ENCODE data around the gene EIF4ENIF1. TPM values are rescaled to one million over a fixed set of nuclear protein-coding genes. Genes with fewer than 3 reads are reported as not detected.
"Not testable (repeated sequence)": the region's sequence is repeated elsewhere in the genome, so short reads cannot be mapped to it uniquely, and the experiment has no call there.

EIF4ENIF1 gene
- total and polyA plus RNA-seq, 2 donors (not counting 1 experiment from before 2014, with no cell fraction given): 13.9 to 25.7 TPM

GRCh38 chr22:31488346-31488883 lies 1.2 kb downstream of the EIF4ENIF1 start:
- Histone ChIP-seq H3K36me3 (ENCODE audit: control insufficient read depth, insufficient read depth, low read length) (peaks cover 7% of the 10 kb centered on the region), H3K27ac (ENCODE audit: insufficient read depth, low read length) (no peak overlapping the region), H3K9me3 (ENCODE audit: control insufficient read depth, insufficient read depth, low read depth, low read length) (no peaks in the 10 kb centered on the region), H3K27me3 (ENCODE audit: control insufficient read depth, insufficient read depth, low read length) (no peaks in the 10 kb centered on the region), H2AFZ (ENCODE audit: low read length) (no peak overlapping the region), H3K79me2 (ENCODE audit: control insufficient read depth, insufficient read depth, low read length) (peaks cover 31% of the 10 kb centered on the region), H3K9ac (ENCODE audit: insufficient read depth, low read length) (no peak overlapping the region), H3K4me2 (ENCODE audit: extremely low read depth, insufficient read depth, low read length) (peak overlapping the region; percentile 61), H3K4me1 (ENCODE audit: control insufficient read depth, extremely low read depth, insufficient read depth, low read length) (peaks cover 7% of the 10 kb centered on the region), H3K4me3 (replicated peaks in 1 of 4; ENCODE audit: control extremely low read depth in 1 of 4, insufficient read depth in 1 of 4, low read depth in 3 of 4, low read length in 4 of 4) (peak overlapping the region; percentile 65 to 95 (median 80)), H4K20me1 (ENCODE audit: control insufficient read depth, extremely low read depth, insufficient read depth, low read length) (no peaks in the 10 kb centered on the region)
- no peak for TF ChIP-seq EZH2 (IDR thresholded peaks at IDR 0.05; ENCODE audit: low read length, missing control alignments)
- no peak for TF ChIP-seq CTCF (conservative IDR thresholded peaks at IDR 0.05 in 1 of 2, IDR thresholded peaks at IDR 0.05 in 1 of 2; ENCODE audit: low read depth in 1 of 2, low read length in 2 of 2)
- DNase-seq (ENCODE audit: low read depth in 2 of 2): no peak

GRCh38 chr22:31486951-31487350 lies 2.7 kb downstream of the EIF4ENIF1 start:
- H3K9me3 ChIP-seq (ENCODE audit: control insufficient read depth, insufficient read depth, low read depth, low read length): no peaks in the 10 kb centered on the region
- H2AFZ ChIP-seq (ENCODE audit: low read length): no peak overlapping the region
- H3K4me3 ChIP-seq (replicated peaks in 1 of 4; ENCODE audit: control extremely low read depth in 1 of 4, insufficient read depth in 1 of 4, low read depth in 3 of 4, low read length in 4 of 4): no peak overlapping the region
- H3K79me2 ChIP-seq (ENCODE audit: control insufficient read depth, insufficient read depth, low read length): peaks cover 33% of the 10 kb centered on the region
- peaks cover 9% of the 10 kb centered on the region for H3K36me3 ChIP-seq (ENCODE audit: control insufficient read depth, insufficient read depth, low read length)
- DNase-seq (ENCODE audit: low read depth in 2 of 2): no peak
- no peak overlapping the region for H3K4me2 ChIP-seq (ENCODE audit: extremely low read depth, insufficient read depth, low read length)
- no peak overlapping the region for H3K27ac ChIP-seq (ENCODE audit: insufficient read depth, low read length)
- H3K27me3 ChIP-seq (ENCODE audit: control insufficient read depth, insufficient read depth, low read length): no peaks in the 10 kb centered on the region
- no peak overlapping the region for H3K9ac ChIP-seq (ENCODE audit: insufficient read depth, low read length)
- peaks cover 7% of the 10 kb centered on the region for H3K4me1 ChIP-seq (ENCODE audit: control insufficient read depth, extremely low read depth, insufficient read depth, low read length)
- H4K20me1 ChIP-seq (ENCODE audit: control insufficient read depth, extremely low read depth, insufficient read depth, low read length): no peaks in the 10 kb centered on the region
- TF ChIP-seq EZH2 (IDR thresholded peaks at IDR 0.05; ENCODE audit: low read length, missing control alignments): no peak
- TF ChIP-seq CTCF (conservative IDR thresholded peaks at IDR 0.05 in 1 of 2, IDR thresholded peaks at IDR 0.05 in 1 of 2; ENCODE audit: low read depth in 1 of 2, low read length in 2 of 2): no peak

- not testable (repeated sequence) for H2AFZ ChIP-seq (ENCODE audit: low read length); H4K20me1 ChIP-seq (ENCODE audit: control insufficient read depth, extremely low read depth, insufficient read depth, low read length); H3K4me3 ChIP-seq (replicated peaks in 1 of 4; ENCODE audit: control extremely low read depth in 1 of 4, insufficient read depth in 1 of 4, low read depth in 3 of 4, low read length in 4 of 4); H3K9ac ChIP-seq (ENCODE audit: insufficient read depth, low read length); H3K27ac ChIP-seq (ENCODE audit: insufficient read depth, low read length); H3K27me3 ChIP-seq (ENCODE audit: control insufficient read depth, insufficient read depth, low read length); H3K4me1 ChIP-seq (ENCODE audit: control insufficient read depth, extremely low read depth, insufficient read depth, low read length); H3K9me3 ChIP-seq (ENCODE audit: control insufficient read depth, insufficient read depth, low read depth, low read length); H3K4me2 ChIP-seq (ENCODE audit: extremely low read depth, insufficient read depth, low read length); DNase-seq (ENCODE audit: low read depth in 2 of 2)
- H3K36me3 ChIP-seq (ENCODE audit: control insufficient read depth, insufficient read depth, low read length): peaks cover 12% of the 10 kb centered on the region
- H3K79me2 ChIP-seq (ENCODE audit: control insufficient read depth, insufficient read depth, low read length): peaks cover 33% of the 10 kb centered on the region
Observed at GRCh38 chr22:31486369-31486768, 3.3 kb downstream of the EIF4ENIF1 start.

GRCh38 chr22:31482470-31482869 lies 7.2 kb downstream of the EIF4ENIF1 start:
- not testable (repeated sequence) for H2AFZ ChIP-seq (ENCODE audit: low read length); H3K27me3 ChIP-seq (ENCODE audit: control insufficient read depth, insufficient read depth, low read length); DNase-seq (ENCODE audit: low read depth in 2 of 2); H4K20me1 ChIP-seq (ENCODE audit: control insufficient read depth, extremely low read depth, insufficient read depth, low read length); H3K4me3 ChIP-seq (replicated peaks in 1 of 4; ENCODE audit: control extremely low read depth in 1 of 4, insufficient read depth in 1 of 4, low read depth in 3 of 4, low read length in 4 of 4); H3K9ac ChIP-seq (ENCODE audit: insufficient read depth, low read length); H3K9me3 ChIP-seq (ENCODE audit: control insufficient read depth, insufficient read depth, low read depth, low read length); H3K4me1 ChIP-seq (ENCODE audit: control insufficient read depth, extremely low read depth, insufficient read depth, low read length); H3K27ac ChIP-seq (ENCODE audit: insufficient read depth, low read length); H3K4me2 ChIP-seq (ENCODE audit: extremely low read depth, insufficient read depth, low read length)
- Histone ChIP-seq H3K36me3 (ENCODE audit: control insufficient read depth, insufficient read depth, low read length) (peaks cover 11% of the 10 kb centered on the region), H3K79me2 (ENCODE audit: control insufficient read depth, insufficient read depth, low read length) (peaks cover 16% of the 10 kb centered on the region)

All from fibroblast of lung (primary cell).